WTC11 (cell line): ENCODE measurements around the gene TEX13B. TPM values are rescaled to one million over a fixed set of nuclear protein-coding genes. Genes with fewer than 3 reads are reported as not detected.

Experiments
- ATAC-seq: fragments of 200-7000 bp; cut with Tn5 transposase; 2 replicates; pipeline ENCODE4 v1.10.0; 2021; ENCODE audit warnings: mild to moderate bottlenecking, moderate library complexity
- Bru-seq: library from RNA; stranded (reverse); fragments of 400-500 nt; gene quantifications from one replicate; lab custom pipeline; 2021; lab: Mats Ljungman, UMichigan
- CTCF ChIA-PET: fragments of 300-600 bp; sonication (Branson Sonifier 250); formaldehyde crosslinking; loops from one replicate; lab custom pipeline; 2021; ENCODE audit warnings: antibody characterized with exemption; lab: Charles Lee
- POLR2A ChIA-PET: fragments of 350-600 bp; sonication (Branson Sonifier 250); formaldehyde crosslinking; loops from one replicate; lab custom pipeline; 2021; ENCODE audit warnings: antibody characterized with exemption; lab: Charles Lee
- DNase-seq: peaks from one replicate; pipeline ENCODE4 v3.0.0; 2021; ENCODE audit warnings: low spot score
- H3K27ac Mint-ChIP-seq: 2 replicates; pipeline ENCODE4 v1.8.0; 2021; ENCODE audit warnings: mixed read lengths
- H3K27me3 Mint-ChIP-seq: 2 replicates; pipeline ENCODE4 v1.8.0; 2021; ENCODE audit warnings: low read depth, mild to moderate bottlenecking, moderate library complexity, mixed read lengths
- H3K36me3 Mint-ChIP-seq: 2 replicates; pipeline ENCODE4 v1.8.0; 2021; ENCODE audit warnings: mixed read lengths
- H3K4me1 Mint-ChIP-seq: 2 replicates; pipeline ENCODE4 v1.8.0; 2022; ENCODE audit warnings: mixed read lengths
- H3K4me3 Mint-ChIP-seq: 2 replicates; pipeline ENCODE4 v1.8.0; 2021; ENCODE audit warnings: mild to moderate bottlenecking, moderate library complexity, mixed read lengths
- H3K9me3 Mint-ChIP-seq: 2 replicates; pipeline ENCODE4 v1.8.0; 2021; ENCODE audit warnings: mixed read lengths
- EMX1 ChIP-seq: fragments of 250-450 bp; sonication (Bioruptor Pico); IDR thresholded peaks from 2 replicates; pipeline ENCODE4 v1.8.0; 2021; ENCODE audit warnings: mild to moderate bottlenecking
- FOXJ3 ChIP-seq: sonication (generic); formaldehyde crosslinking; IDR thresholded peaks from 2 replicates; pipeline ENCODE4 v1.9.0; 2021; ENCODE audit warnings: missing genetic modification reagents, mild to moderate bottlenecking, borderline replicate concordance
- FOXP1 ChIP-seq: sonication (generic); formaldehyde crosslinking; IDR thresholded peaks from 2 replicates; pipeline ENCODE4 v1.8.0; 2022; ENCODE audit warnings: missing genetic modification reagents, mild to moderate bottlenecking, moderate library complexity, borderline replicate concordance
- FOXP4 ChIP-seq: sonication (generic); formaldehyde crosslinking; IDR thresholded peaks from 2 replicates; pipeline ENCODE4 v1.8.0; 2022; ENCODE audit warnings: mild to moderate bottlenecking, missing genetic modification reagents
- GABPB1 ChIP-seq: sonication (generic); formaldehyde crosslinking; IDR thresholded peaks from 2 replicates; pipeline ENCODE4 v1.8.1; 2023; ENCODE audit warnings: mild to moderate bottlenecking, missing genetic modification reagents
- MAX ChIP-seq: sonication (generic); formaldehyde crosslinking; IDR thresholded peaks from 2 replicates; pipeline ENCODE4 v1.8.0; 2022; ENCODE audit warnings: mild to moderate bottlenecking, missing genetic modification reagents
- NFE2L1 ChIP-seq: sonication (generic); formaldehyde crosslinking; IDR thresholded peaks from 2 replicates; pipeline ENCODE4 v1.8.1; 2023; ENCODE audit warnings: missing genetic modification reagents
- NFYB ChIP-seq: sonication (generic); formaldehyde crosslinking; conservative IDR thresholded peaks from 2 replicates; pipeline ENCODE4 v1.8.0; 2022; ENCODE audit warnings: low read depth, missing genetic modification reagents
- NR2C2 ChIP-seq: sonication (generic); formaldehyde crosslinking; IDR thresholded peaks from 2 replicates; pipeline ENCODE4 v1.8.0; 2022; ENCODE audit warnings: mild to moderate bottlenecking, missing genetic modification reagents
- PRRX2 ChIP-seq: fragments of 250-450 bp; sonication (Bioruptor Pico); IDR thresholded peaks from 2 replicates; pipeline ENCODE4 v1.8.0; 2021; ENCODE audit warnings: mild to moderate bottlenecking
- RELA ChIP-seq: sonication (generic); formaldehyde crosslinking; IDR thresholded peaks from 2 replicates; pipeline ENCODE4 v1.8.1; 2022; ENCODE audit warnings: missing genetic modification reagents, mild to moderate bottlenecking, borderline replicate concordance
- SMAD3 ChIP-seq: sonication (generic); formaldehyde crosslinking; IDR thresholded peaks from 2 replicates; pipeline ENCODE4 v1.8.0; 2022; ENCODE audit warnings: missing genetic modification reagents, mild to moderate bottlenecking, borderline replicate concordance
- SP1 ChIP-seq: sonication (generic); formaldehyde crosslinking; conservative IDR thresholded peaks from 2 replicates; pipeline ENCODE4 v1.8.1; 2022; ENCODE audit warnings: missing genetic modification reagents
- TP53 ChIP-seq: sonication (generic); formaldehyde crosslinking; IDR thresholded peaks from 2 replicates; pipeline ENCODE4 v1.8.1; 2023; ENCODE audit warnings: mild to moderate bottlenecking, missing genetic modification reagents
- ZBTB21 ChIP-seq: sonication (generic); formaldehyde crosslinking; IDR thresholded peaks from 2 replicates; pipeline ENCODE4 v1.8.1; 2023; ENCODE audit warnings: mild to moderate bottlenecking, missing genetic modification reagents, borderline replicate concordance
- ZNF232 ChIP-seq: sonication (generic); formaldehyde crosslinking; IDR thresholded peaks from 2 replicates; pipeline ENCODE4 v1.8.0; 2022; ENCODE audit warnings: mild to moderate bottlenecking, missing genetic modification reagents
- ZNF263 ChIP-seq: sonication (generic); formaldehyde crosslinking; IDR thresholded peaks from 2 replicates; pipeline ENCODE4 v1.8.1; 2022; ENCODE audit warnings: low read depth, mild to moderate bottlenecking, moderate library complexity, missing genetic modification reagents
- ZNF416 ChIP-seq: fragments of 250-450 bp; sonication (Bioruptor Pico); IDR thresholded peaks from 2 replicates; pipeline ENCODE4 v1.9.0; 2021; ENCODE audit warnings: mild to moderate bottlenecking, inconsistent platforms
- ZNF425 ChIP-seq: fragments of 250-450 bp; sonication (Bioruptor Pico); conservative IDR thresholded peaks from 2 replicates; pipeline ENCODE4 v1.9.0; 2021; ENCODE audit warnings: mild to moderate bottlenecking
- ZNF532 ChIP-seq: fragments of 250-450 bp; sonication (Bioruptor Pico); IDR thresholded peaks from 2 replicates; pipeline ENCODE4 v1.9.0; 2021; ENCODE audit warnings: mild to moderate bottlenecking, borderline replicate concordance
- long read RNA-seq, 3 experiments: library from RNA in 1 of 3; library from capped mRNA in 1 of 3; library from polyadenylated mRNA in 1 of 3; unstranded in 2 of 3; stranded (forward) in 1 of 3; transcript quantifications; one replicate each; pipeline ENCODE4 v2.0.0, GENCODE V29; 2021
- total RNA-seq: library from RNA; stranded (reverse); gene quantifications from 3 replicates; pipeline ENCODE4 v1.2.3, GENCODE V29; 2021

TEX13B gene, protein sequence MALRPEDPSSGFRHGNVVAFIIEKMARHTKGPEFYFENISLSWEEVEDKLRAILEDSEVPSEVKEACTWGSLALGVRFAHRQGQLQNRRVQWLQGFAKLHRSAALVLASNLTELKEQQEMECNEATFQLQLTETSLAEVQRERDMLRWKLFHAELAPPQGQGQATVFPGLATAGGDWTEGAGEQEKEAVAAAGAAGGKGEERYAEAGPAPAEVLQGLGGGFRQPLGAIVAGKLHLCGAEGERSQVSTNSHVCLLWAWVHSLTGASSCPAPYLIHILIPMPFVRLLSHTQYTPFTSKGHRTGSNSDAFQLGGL
- total RNA-seq: 3.4 to 3.9 TPM (median 3.4 TPM) in 3 replicates
- percentile 56 among the genes with signal in this experiment for Bru-seq, nascent RNA
- long read RNA-seq, experiment 1, partial matches to known transcripts: 5 of 7 reads
- long read RNA-seq, experiment 1, other reads (novel, unspliced or antisense): 2 of 7 reads
- long read RNA-seq, experiment 2, partial matches to known transcripts: 1 of 5 reads
- long read RNA-seq, experiment 2, other reads (novel, unspliced or antisense): 4 of 5 reads
- long read RNA-seq, experiment 3, partial matches to known transcripts: 0 of 1 reads
- long read RNA-seq, experiment 3, other reads (novel, unspliced or antisense): 1 of 1 reads

GRCh38 chrX:107982356-107982755 lies at the start of gene TEX13B:
Gene TEX13B (minus strand): TSS chrX:107982370. CDS start chrX:107982127, 243 bp downstream.
- H3K9me3 Mint-ChIP-seq: no peaks in the 10 kb centered on the region
- H3K27me3 Mint-ChIP-seq: no peaks in the 10 kb centered on the region; the same call in 1 of the 2 replicates
- ChIA-PET CTCF (no interaction called here), POLR2A (no interaction called here)
- H3K4me3 Mint-ChIP-seq: no peak within 1 kb of the TSS
- peaks cover 50% of the 10 kb centered on the region for H3K4me1 Mint-ChIP-seq
- DNase-seq: no peak
- no peak within 1 kb of the TSS for H3K27ac Mint-ChIP-seq
- H3K36me3 Mint-ChIP-seq: peaks cover 41% of the 10 kb centered on the region
- TF ChIP-seq NFE2L1 (CRISPR knock-in tag) (no peak), FOXJ3 (CRISPR knock-in tag) (no peak), GABPB1 (no peak), NR2C2 (CRISPR knock-in tag) (no peak), EMX1 (CRISPR knock-in tag) (no peak)
- ATAC-seq: peak; percentile 27; the same call in 1 of the 2 replicates

DNA sequence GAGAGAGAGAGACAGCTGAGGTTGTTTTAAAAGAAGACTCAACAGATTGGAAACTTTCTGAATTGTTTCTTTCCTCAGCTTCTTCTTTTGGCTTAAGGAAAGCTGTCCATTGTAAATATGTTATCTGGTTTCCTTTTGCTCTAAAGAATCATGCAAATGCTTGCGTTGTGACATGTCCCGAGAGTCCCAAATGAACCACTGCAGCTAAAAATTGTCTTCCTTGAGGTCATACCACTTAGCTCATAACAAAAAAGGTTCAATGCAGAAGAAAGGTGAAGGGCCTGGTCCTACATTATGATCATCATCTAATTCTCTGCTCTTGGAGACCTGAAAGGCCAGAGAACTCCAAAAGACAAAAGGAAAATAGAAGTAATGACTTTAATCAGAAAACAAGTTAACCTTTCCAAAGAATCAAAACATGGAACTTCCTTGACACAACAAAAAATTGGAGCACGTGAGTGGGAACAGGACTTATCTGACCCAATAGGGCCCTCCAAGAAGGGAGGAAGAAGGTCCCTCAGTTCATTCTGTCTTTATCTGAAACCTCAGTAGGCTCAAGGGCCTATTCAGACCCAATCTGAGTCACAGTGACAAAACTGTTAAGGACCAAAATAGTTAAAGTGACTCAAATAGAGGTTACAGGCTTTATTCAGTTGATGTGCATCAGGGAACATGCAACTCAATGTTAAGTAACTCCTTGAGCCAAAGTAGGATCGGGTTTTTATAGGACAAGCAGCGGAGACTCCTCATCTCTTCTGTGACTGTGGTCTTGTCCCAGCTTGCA lies 48.0 kb upstream of the TEX13B start:
- Mint-ChIP-seq H3K4me3 (no peak overlapping the region), H3K4me1 (peaks cover 9% of the 10 kb centered on the region), H3K36me3 (no peaks in the 10 kb centered on the region), H3K27ac (no peak overlapping the region), H3K27me3 (peaks cover 2% of the 10 kb centered on the region; the same call in 1 of the 2 replicates), H3K9me3 (no peaks in the 10 kb centered on the region)
- POLR2A ChIA-PET: no interaction called here
- no peak for DNase-seq
- CTCF ChIA-PET: no interaction called here
- ATAC-seq: no peak
- TF ChIP-seq RELA (CRISPR knock-in tag) (no peak), MAX (CRISPR knock-in tag) (no peak), FOXP1 (no peak), SMAD3 (CRISPR knock-in tag) (no peak), ZNF425 (CRISPR knock-in tag) (no peak), ZNF232 (no peak), ZBTB21 (CRISPR knock-in tag) (no peak), NFYB (no peak), ZNF416 (CRISPR knock-in tag) (no peak), PRRX2 (CRISPR knock-in tag) (no peak), FOXP4 (CRISPR knock-in tag) (no peak), TP53 (CRISPR knock-in tag) (no peak), ZNF532 (no peak), ZNF263 (CRISPR knock-in tag) (no peak), SP1 (CRISPR knock-in tag) (no peak)
